GM12891 (cell line): ENCODE measurements around the gene SAMSN1.

Experiments used
- POU2F2 ChIP-seq: IDR thresholded peaks from 2 replicates; pipeline ENCODE4 v1.6.1; 2011; ENCODE audit warnings: low read depth, mild to moderate bottlenecking, control low read depth, low read length, moderate library complexity
- TAF1 ChIP-seq: IDR thresholded peaks from 2 replicates; pipeline ENCODE4 v1.6.1; 2011; ENCODE audit warnings: low read depth, low read length, control low read depth

DNA sequence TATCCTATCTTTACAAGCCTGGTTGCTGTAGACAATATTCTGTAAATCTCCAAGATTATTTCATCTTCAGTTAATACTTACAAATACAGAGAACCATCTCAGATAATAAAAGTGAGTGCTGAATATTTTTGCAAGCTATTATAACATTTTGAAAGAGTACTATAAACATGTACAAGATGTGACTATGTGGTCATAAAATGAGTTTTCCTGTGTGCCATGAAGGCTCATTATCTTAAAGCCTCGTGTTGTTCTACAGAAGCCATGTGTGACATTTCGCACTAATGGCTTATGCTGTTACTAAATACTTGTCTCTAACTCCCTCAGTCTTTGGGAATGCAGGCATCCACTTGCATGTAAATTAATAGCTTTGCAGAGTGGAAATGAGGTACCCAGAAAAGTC is 48.3 kb downstream of the SAMSN1 start:
- no peak for TF ChIP-seq TAF1
- TF ChIP-seq POU2F2, result no peak
